Mesothelial cell of epicardium (in vitro differentiated cells): ENCODE data around the gene SLC36A1. TPM values are rescaled to one million over a fixed set of nuclear protein-coding genes. Genes with fewer than 3 reads are reported as not detected.

Experiments used
- DNase-seq, 2 experiments: peaks; one replicate each; pipeline ENCODE4 v3.0.0; 2021; ENCODE audit warnings: low spot score in 2 of 2; ENCODE audit not compliant: unreplicated experiment in 2 of 2
- H3K27ac Mint-ChIP-seq: 2 replicates; pipeline ENCODE4 v1.8.0; 2021; ENCODE audit warnings: mixed read lengths
- H3K27me3 Mint-ChIP-seq: 2 replicates; pipeline ENCODE4 v1.8.0; 2021; ENCODE audit warnings: low read depth, mixed read lengths
- H3K36me3 Mint-ChIP-seq: 2 replicates; pipeline ENCODE4 v1.8.0; 2021; ENCODE audit warnings: mixed read lengths
- H3K4me1 Mint-ChIP-seq: 2 replicates; pipeline ENCODE4 v1.8.0; 2021; ENCODE audit warnings: mixed read lengths
- H3K4me3 Mint-ChIP-seq: 2 replicates; pipeline ENCODE4 v1.8.0; 2021; ENCODE audit warnings: mild to moderate bottlenecking, moderate library complexity, mixed read lengths
- H3K9me3 Mint-ChIP-seq: 2 replicates; pipeline ENCODE4 v1.8.0; 2021; ENCODE audit warnings: mixed read lengths
- CTCF ChIP-seq: fragments of 200-600 bp; sonication (generic); IDR thresholded peaks from one replicate; pipeline ENCODE4 v1.5.0; 2021; ENCODE audit warnings: antibody characterized with exemption; ENCODE audit not compliant: unreplicated experiment
- total RNA-seq: library from RNA; stranded (reverse); gene quantifications from 3 replicates; pipeline ENCODE4 v1.2.1, GENCODE V29; 2021

Gene SLC36A1
- total RNA-seq, 1 donor from 2014 or later: 14.7 TPM

- H3K27ac Mint-ChIP-seq: no peak overlapping the region
- no peaks in the 10 kb centered on the region for H3K4me1 Mint-ChIP-seq
- no peak overlapping the region for H3K4me3 Mint-ChIP-seq
- DNase-seq: no peak
- no peak for TF ChIP-seq CTCF
- peaks cover 9% of the 10 kb centered on the region for H3K9me3 Mint-ChIP-seq
- no peaks in the 10 kb centered on the region for H3K27me3 Mint-ChIP-seq
- H3K36me3 Mint-ChIP-seq: peaks cover 14% of the 10 kb centered on the region
Measured at GRCh38 chr5:151490627-151491026, 43.2 kb downstream of the SLC36A1 start.

GRCh38 chr5:151491062-151491461 is 43.7 kb downstream of the SLC36A1 start:
- Mint-ChIP-seq H3K9me3 (peaks cover 11% of the 10 kb centered on the region), H3K36me3 (peaks cover 10% of the 10 kb centered on the region), H3K27me3 (no peaks in the 10 kb centered on the region), H3K4me3 (no peak overlapping the region), H3K27ac (no peak overlapping the region), H3K4me1 (peaks cover 3% of the 10 kb centered on the region)
- TF ChIP-seq CTCF: no peak
- no peak for DNase-seq

- no peak for TF ChIP-seq CTCF
- DNase-seq: no peak
- peaks cover 5% of the 10 kb centered on the region for H3K36me3 Mint-ChIP-seq
- H3K27me3 Mint-ChIP-seq: no peaks in the 10 kb centered on the region
- no peak overlapping the region for H3K27ac Mint-ChIP-seq
- H3K4me1 Mint-ChIP-seq: peaks cover 14% of the 10 kb centered on the region
- H3K9me3 Mint-ChIP-seq: peaks cover 13% of the 10 kb centered on the region
- H3K4me3 Mint-ChIP-seq: no peak overlapping the region
Measured at GRCh38 chr5:151492729-151493128, 45.3 kb downstream of the SLC36A1 start.

GRCh38 chr5:151493665-151494064 is 46.3 kb downstream of the SLC36A1 start:
- H3K36me3 Mint-ChIP-seq: peaks cover 5% of the 10 kb centered on the region
- TF ChIP-seq CTCF: no peak
- H3K4me1 Mint-ChIP-seq: peaks cover 19% of the 10 kb centered on the region
- H3K27me3 Mint-ChIP-seq: no peaks in the 10 kb centered on the region
- peaks cover 13% of the 10 kb centered on the region for H3K9me3 Mint-ChIP-seq
- no peak overlapping the region for H3K4me3 Mint-ChIP-seq
- DNase-seq: no peak
- no peak overlapping the region for H3K27ac Mint-ChIP-seq

GRCh38 chr5:151495320-151495719 is 47.9 kb downstream of the SLC36A1 start:
- Mint-ChIP-seq H3K27ac (no peak overlapping the region), H3K36me3 (peaks cover 5% of the 10 kb centered on the region), H3K9me3 (peaks cover 13% of the 10 kb centered on the region), H3K4me1 (peaks cover 25% of the 10 kb centered on the region), H3K27me3 (no peaks in the 10 kb centered on the region), H3K4me3 (no peak overlapping the region)
- no peak for DNase-seq
- TF ChIP-seq CTCF: no peak

GRCh38 chr5:151496041-151496484 is 48.7 kb downstream of the SLC36A1 start:
- peaks cover 5% of the 10 kb centered on the region for H3K36me3 Mint-ChIP-seq
- peak overlapping the region; percentile 79 for H3K27ac Mint-ChIP-seq
- H3K4me3 Mint-ChIP-seq: peak overlapping the region; percentile 50
- no peak for TF ChIP-seq CTCF
- H3K27me3 Mint-ChIP-seq: no peaks in the 10 kb centered on the region
- H3K4me1 Mint-ChIP-seq: peaks cover 28% of the 10 kb centered on the region
- no peak for DNase-seq
- H3K9me3 Mint-ChIP-seq: peaks cover 13% of the 10 kb centered on the region
